ENCODE data around the gene RELL1.

Gene RELL1

GRCh38 chr4:37723067-37723466, 36.9 kb upstream of the RELL1 start:
- Histone ChIP-seq H3K79me2 (ENCODE audit: control insufficient read depth, insufficient read depth, low read length, unreplicated experiment) (no peaks in the 10 kb centered on the region), H3K27me3 (ENCODE audit: insufficient read depth, low read length) (no peaks in the 10 kb centered on the region), H3K4me3 (ENCODE audit: low read depth, low read length) (no peak overlapping the region), H2AFZ (ENCODE audit: low read length, unreplicated experiment) (no peak overlapping the region), H3K27ac (ENCODE audit: low read depth, low read length) (no peak overlapping the region), H3K36me3 (ENCODE audit: insufficient read depth, low read length) (no peaks in the 10 kb centered on the region), H3K4me1 (ENCODE audit: control insufficient read depth, insufficient read depth, low read length, unreplicated experiment) (peaks cover 18% of the 10 kb centered on the region)

- H3K36me3 ChIP-seq (ENCODE audit: insufficient read depth, low read length): no peaks in the 10 kb centered on the region
- no peaks in the 10 kb centered on the region for H3K79me2 ChIP-seq (ENCODE audit: control insufficient read depth, insufficient read depth, low read length, unreplicated experiment)
- H3K27me3 ChIP-seq (ENCODE audit: insufficient read depth, low read length): no peaks in the 10 kb centered on the region
- peaks cover 19% of the 10 kb centered on the region for H3K4me1 ChIP-seq (ENCODE audit: control insufficient read depth, insufficient read depth, low read length, unreplicated experiment)
- H3K27ac ChIP-seq (ENCODE audit: low read depth, low read length): no peak overlapping the region
- H3K4me3 ChIP-seq (ENCODE audit: low read depth, low read length): no peak overlapping the region
- H2AFZ ChIP-seq (ENCODE audit: low read length, unreplicated experiment): no peak overlapping the region
Observed at GRCh38 chr4:37721995-37722638, 35.9 kb upstream of the RELL1 start.

DNA sequence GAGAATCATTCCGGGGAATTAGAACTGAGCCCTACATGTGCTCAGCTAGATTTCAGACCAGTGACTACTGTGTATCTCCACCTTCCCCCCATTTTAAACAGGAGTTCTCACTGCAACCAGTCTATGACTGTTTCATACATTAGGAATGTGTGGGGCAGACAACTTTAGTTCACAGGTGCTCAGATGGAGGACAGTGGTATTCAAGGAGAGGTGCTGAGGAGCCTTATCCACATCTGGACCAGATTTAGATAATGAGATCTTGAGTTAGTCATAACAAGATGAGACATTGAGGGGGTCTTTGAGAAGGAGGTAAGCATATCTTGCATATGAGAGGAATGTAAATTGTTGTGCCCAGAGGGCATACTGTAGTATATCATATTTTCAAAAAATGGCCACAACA, 32.8 kb upstream of the RELL1 start:
- Histone ChIP-seq H3K27me3 (ENCODE audit: insufficient read depth, low read length) (peaks cover 11% of the 10 kb centered on the region), H2AFZ (ENCODE audit: low read length, unreplicated experiment) (no peak overlapping the region), H3K4me3 (ENCODE audit: low read depth, low read length) (no peak overlapping the region), H3K27ac (ENCODE audit: low read depth, low read length) (no peak overlapping the region), H3K79me2 (ENCODE audit: control insufficient read depth, insufficient read depth, low read length, unreplicated experiment) (no peaks in the 10 kb centered on the region), H3K4me1 (ENCODE audit: control insufficient read depth, insufficient read depth, low read length, unreplicated experiment) (peaks cover 7% of the 10 kb centered on the region), H3K36me3 (ENCODE audit: insufficient read depth, low read length) (no peaks in the 10 kb centered on the region)

- Histone ChIP-seq H3K4me1 (ENCODE audit: control insufficient read depth, insufficient read depth, low read length, unreplicated experiment) (peaks cover 7% of the 10 kb centered on the region), H2AFZ (ENCODE audit: low read length, unreplicated experiment) (no peak overlapping the region), H3K36me3 (ENCODE audit: insufficient read depth, low read length) (no peaks in the 10 kb centered on the region), H3K27me3 (ENCODE audit: insufficient read depth, low read length) (peaks cover 17% of the 10 kb centered on the region), H3K79me2 (ENCODE audit: control insufficient read depth, insufficient read depth, low read length, unreplicated experiment) (no peaks in the 10 kb centered on the region), H3K4me3 (ENCODE audit: low read depth, low read length) (no peak overlapping the region), H3K27ac (ENCODE audit: low read depth, low read length) (no peak overlapping the region)
Observed at GRCh38 chr4:37717576-37717975, 31.4 kb upstream of the RELL1 start.

- Histone ChIP-seq H2AFZ (ENCODE audit: low read length, unreplicated experiment) (no peak overlapping the region), H3K27ac (ENCODE audit: low read depth, low read length) (no peak overlapping the region), H3K4me1 (ENCODE audit: control insufficient read depth, insufficient read depth, low read length, unreplicated experiment) (peaks cover 7% of the 10 kb centered on the region), H3K36me3 (ENCODE audit: insufficient read depth, low read length) (no peaks in the 10 kb centered on the region), H3K4me3 (ENCODE audit: low read depth, low read length) (no peak overlapping the region), H3K27me3 (ENCODE audit: insufficient read depth, low read length) (peaks cover 28% of the 10 kb centered on the region), H3K79me2 (ENCODE audit: control insufficient read depth, insufficient read depth, low read length, unreplicated experiment) (no peaks in the 10 kb centered on the region)
Observed at GRCh38 chr4:37715889-37716402, 29.8 kb upstream of the RELL1 start.

GRCh38 chr4:37710491-37710890, 24.3 kb upstream of the RELL1 start:
- H3K79me2 ChIP-seq (ENCODE audit: control insufficient read depth, insufficient read depth, low read length, unreplicated experiment): no peaks in the 10 kb centered on the region
- H3K27ac ChIP-seq (ENCODE audit: low read depth, low read length): no peak overlapping the region
- H3K36me3 ChIP-seq (ENCODE audit: insufficient read depth, low read length): no peaks in the 10 kb centered on the region
- no peak overlapping the region for H3K4me3 ChIP-seq (ENCODE audit: low read depth, low read length)
- no peaks in the 10 kb centered on the region for H3K4me1 ChIP-seq (ENCODE audit: control insufficient read depth, insufficient read depth, low read length, unreplicated experiment)
- H3K27me3 ChIP-seq (ENCODE audit: insufficient read depth, low read length): peaks cover 38% of the 10 kb centered on the region
- H2AFZ ChIP-seq (ENCODE audit: low read length, unreplicated experiment): no peak overlapping the region

DNA sequence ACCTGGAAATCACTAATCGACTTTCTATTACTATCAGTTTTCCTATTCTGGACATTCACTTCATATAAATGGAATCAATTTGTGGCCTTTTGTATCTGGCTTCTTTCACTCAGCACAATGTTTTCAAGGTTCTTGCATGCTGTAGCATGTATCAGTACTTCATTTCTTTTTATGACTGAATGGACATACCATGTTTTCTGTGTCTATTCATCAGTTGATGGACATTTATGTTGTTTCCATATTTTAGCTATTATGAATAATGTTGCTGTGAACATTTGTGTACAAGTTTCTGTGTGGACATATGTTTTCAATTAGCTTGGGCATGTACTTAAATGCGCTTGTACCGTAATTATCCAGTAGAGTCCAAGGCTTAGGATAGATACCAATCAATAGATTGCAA, 19.9 kb upstream of the RELL1 start:
- H3K79me2 ChIP-seq (ENCODE audit: control insufficient read depth, insufficient read depth, low read length, unreplicated experiment): no peaks in the 10 kb centered on the region
- H2AFZ ChIP-seq (ENCODE audit: low read length, unreplicated experiment): no peak overlapping the region
- no peak overlapping the region for H3K27ac ChIP-seq (ENCODE audit: low read depth, low read length)
- H3K4me1 ChIP-seq (ENCODE audit: control insufficient read depth, insufficient read depth, low read length, unreplicated experiment): no peaks in the 10 kb centered on the region
- H3K27me3 ChIP-seq (ENCODE audit: insufficient read depth, low read length): peaks cover 10% of the 10 kb centered on the region
- no peaks in the 10 kb centered on the region for H3K36me3 ChIP-seq (ENCODE audit: insufficient read depth, low read length)
- H3K4me3 ChIP-seq (ENCODE audit: low read depth, low read length): no peak overlapping the region

DNA sequence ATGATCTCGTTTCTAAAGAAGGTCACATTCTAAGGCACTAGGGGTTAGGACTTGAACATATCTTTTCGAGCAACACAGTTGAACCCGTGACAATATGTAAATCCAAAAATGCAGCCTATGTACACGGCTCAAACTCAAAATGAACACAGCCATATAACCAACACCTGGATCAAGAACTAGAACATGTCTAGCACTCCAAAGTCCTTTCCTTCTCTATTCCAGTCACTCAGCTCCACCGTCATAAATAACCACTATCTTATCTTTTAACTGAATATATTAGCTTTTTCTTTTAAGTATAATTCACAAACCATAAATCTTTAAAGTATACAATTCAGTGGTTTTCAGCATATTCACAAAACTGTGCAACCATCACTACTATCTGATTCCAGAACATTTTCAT, 19.4 kb upstream of the RELL1 start:
- H3K36me3 ChIP-seq (ENCODE audit: insufficient read depth, low read length): no peaks in the 10 kb centered on the region
- no peaks in the 10 kb centered on the region for H3K4me1 ChIP-seq (ENCODE audit: control insufficient read depth, insufficient read depth, low read length, unreplicated experiment)
- H3K27ac ChIP-seq (ENCODE audit: low read depth, low read length): no peak overlapping the region
- no peak overlapping the region for H2AFZ ChIP-seq (ENCODE audit: low read length, unreplicated experiment)
- peaks cover 10% of the 10 kb centered on the region for H3K27me3 ChIP-seq (ENCODE audit: insufficient read depth, low read length)
- no peaks in the 10 kb centered on the region for H3K79me2 ChIP-seq (ENCODE audit: control insufficient read depth, insufficient read depth, low read length, unreplicated experiment)
- H3K4me3 ChIP-seq (ENCODE audit: low read depth, low read length): no peak overlapping the region

GRCh38 chr4:37699868-37700481, 13.8 kb upstream of the RELL1 start:
- H3K27me3 ChIP-seq (ENCODE audit: insufficient read depth, low read length): no peaks in the 10 kb centered on the region
- H3K79me2 ChIP-seq (ENCODE audit: control insufficient read depth, insufficient read depth, low read length, unreplicated experiment): no peaks in the 10 kb centered on the region
- no peaks in the 10 kb centered on the region for H3K4me1 ChIP-seq (ENCODE audit: control insufficient read depth, insufficient read depth, low read length, unreplicated experiment)
- H2AFZ ChIP-seq (ENCODE audit: low read length, unreplicated experiment): no peak overlapping the region
- no peak overlapping the region for H3K27ac ChIP-seq (ENCODE audit: low read depth, low read length)
- H3K4me3 ChIP-seq (ENCODE audit: low read depth, low read length): no peak overlapping the region
- no peaks in the 10 kb centered on the region for H3K36me3 ChIP-seq (ENCODE audit: insufficient read depth, low read length)

DNA sequence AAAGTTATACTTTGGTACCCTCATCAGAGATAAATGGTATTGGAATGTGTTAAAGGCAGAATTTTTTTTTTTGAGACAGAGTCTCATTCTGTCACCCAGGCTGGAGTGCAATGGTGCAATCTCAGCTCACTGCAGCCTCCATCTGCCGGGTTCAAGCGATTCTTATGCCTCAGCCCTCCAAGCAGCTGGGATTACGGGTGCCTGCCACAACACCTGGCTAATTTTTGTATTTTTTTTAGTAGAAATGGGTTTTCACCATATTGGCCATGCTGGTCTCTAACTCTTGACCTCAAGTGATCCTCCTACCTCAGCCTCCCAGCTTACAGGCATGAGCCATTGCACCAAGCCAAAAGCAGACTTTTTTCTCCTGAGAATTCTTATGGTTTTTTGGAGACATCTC, 11.4 kb upstream of the RELL1 start:
- Histone ChIP-seq H2AFZ (ENCODE audit: low read length, unreplicated experiment) (no peak overlapping the region), H3K27ac (ENCODE audit: low read depth, low read length) (no peak overlapping the region), H3K4me1 (ENCODE audit: control insufficient read depth, insufficient read depth, low read length, unreplicated experiment) (peaks cover 12% of the 10 kb centered on the region), H3K4me3 (ENCODE audit: low read depth, low read length) (no peak overlapping the region), H3K27me3 (ENCODE audit: insufficient read depth, low read length) (no peaks in the 10 kb centered on the region), H3K36me3 (ENCODE audit: insufficient read depth, low read length) (no peaks in the 10 kb centered on the region), H3K79me2 (ENCODE audit: control insufficient read depth, insufficient read depth, low read length, unreplicated experiment) (no peaks in the 10 kb centered on the region)
